IMR-90 (cell line): ENCODE data around the gene SNAPC4. TPM values are rescaled to one million over a fixed set of nuclear protein-coding genes. Genes with fewer than 3 reads are reported as not detected.

Source experiments
- ATAC-seq: fragments of 200-7000 bp; cut with Tn5 transposase; 2 replicates; pipeline ENCODE4 v1.9.1; 2020; ENCODE audit warnings: low read depth, mild to moderate bottlenecking, moderate library complexity
- BruUV-seq: library from RNA; stranded (reverse); fragments of 400-500 nt; replicated peaks from 2 replicates; lab custom pipeline; 2021; lab: Mats Ljungman, UMichigan
- CTCF ChIA-PET: fragments of 300-600 bp; formaldehyde crosslinking; extraction: SDS; loops from one replicate; lab custom pipeline; 2021; ENCODE audit warnings: antibody characterized with exemption; lab: Yijun Ruan, JAX
- POLR2A ChIA-PET: fragments of 300-600 bp; sonication (Branson Sonifier 250); formaldehyde crosslinking; loops from one replicate; lab custom pipeline; 2022; ENCODE audit warnings: antibody characterized with exemption; ENCODE audit not compliant: unreplicated experiment; lab: Charles Lee
- DNase-seq: peaks from one replicate; pipeline ENCODE4 v3.0.0; 2013
- H2AFZ ChIP-seq: replicated peaks from 2 replicates; pipeline ENCODE3; 2013; ENCODE audit warnings: low read length, mild to moderate bottlenecking; ENCODE audit not compliant: poor library complexity
- H2AK5ac ChIP-seq: 2 replicates; pipeline ENCODE4 v1.6.1; 2013; ENCODE audit warnings: low read depth, low read length, inconsistent platforms
- H2AK9ac ChIP-seq: replicated peaks from 2 replicates; pipeline ENCODE3; 2013; ENCODE audit warnings: mild to moderate bottlenecking, low read depth, low read length, moderate library complexity; ENCODE audit not compliant: poor library complexity
- H2BK120ac ChIP-seq: 2 replicates; pipeline ENCODE4 v1.6.1; 2013; ENCODE audit warnings: low read depth, low read length, inconsistent platforms
- H2BK15ac ChIP-seq: 3 replicates; pipeline ENCODE4 v1.6.1; 2013; ENCODE audit warnings: low read depth, low read length, inconsistent platforms
- H2BK20ac ChIP-seq: 2 replicates; pipeline ENCODE4 v1.6.1; 2013; ENCODE audit warnings: low read depth, mild to moderate bottlenecking, inconsistent platforms, low read length, moderate library complexity
- H2BK5ac ChIP-seq: 2 replicates; pipeline ENCODE4 v1.6.1; 2013; ENCODE audit warnings: mild to moderate bottlenecking, low read depth, low read length, inconsistent platforms; ENCODE audit not compliant: poor library complexity, severe bottlenecking
- H3K14ac ChIP-seq: replicated peaks from 2 replicates; pipeline ENCODE4 v1.6.1; 2013; ENCODE audit warnings: low read depth, low read length, inconsistent platforms
- H3K18ac ChIP-seq: 2 replicates; pipeline ENCODE4 v1.6.1; 2013; ENCODE audit warnings: low read depth, low read length, control low read depth
- H3K23ac ChIP-seq: 2 replicates; pipeline ENCODE4 v1.6.1; 2013; ENCODE audit warnings: low read depth, low read length, inconsistent platforms
- H3K27ac ChIP-seq: 2 replicates; pipeline ENCODE4 v1.5.1; 2013; ENCODE audit warnings: mild to moderate bottlenecking, control low read depth, low read length; ENCODE audit not compliant: insufficient read depth
- H3K27me3 ChIP-seq: 2 replicates; pipeline ENCODE4 v1.6.1; 2013; ENCODE audit warnings: low read length; ENCODE audit not compliant: control insufficient read depth, insufficient read depth
- H3K36me3 ChIP-seq: 2 replicates; pipeline ENCODE4 v1.6.1; 2013; ENCODE audit warnings: low read length, mixed read lengths; ENCODE audit not compliant: control insufficient read depth, insufficient read depth
- H3K4ac ChIP-seq: 2 replicates; pipeline ENCODE4 v1.6.1; 2013; ENCODE audit warnings: low read depth, low read length, inconsistent platforms
- H3K4me1 ChIP-seq: 2 replicates; pipeline ENCODE4 v1.6.1; 2013; ENCODE audit warnings: low read length, mixed read lengths; ENCODE audit not compliant: control insufficient read depth, insufficient read depth
- H3K4me2 ChIP-seq: 2 replicates; pipeline ENCODE4 v1.6.1; 2013; ENCODE audit warnings: low read depth, mild to moderate bottlenecking, control low read depth, low read length, moderate library complexity
- H3K4me3 ChIP-seq: 2 replicates; pipeline ENCODE4 v1.5.1; 2013; ENCODE audit warnings: low read depth, mild to moderate bottlenecking, control low read depth, low read length, moderate library complexity; ENCODE audit not compliant: insufficient read depth
- H3K56ac ChIP-seq: 2 replicates; pipeline ENCODE4 v1.6.1; 2013; ENCODE audit warnings: low read length, inconsistent platforms; ENCODE audit not compliant: insufficient read depth; ENCODE audit errors: extremely low read depth
- H3K79me1 ChIP-seq, 2 experiments: 2 replicates each; pipeline ENCODE4 v1.6.1; 2013; ENCODE audit warnings: low read length in 2 of 2, inconsistent platforms in 1 of 2, low read depth in 1 of 2
- H3K9ac ChIP-seq: 2 replicates; pipeline ENCODE4 v1.6.1; 2013; ENCODE audit warnings: low read depth, low read length, control low read depth
- H3K9me1 ChIP-seq: 2 replicates; pipeline ENCODE4 v1.6.1; 2013; ENCODE audit warnings: low read length, inconsistent platforms; ENCODE audit not compliant: insufficient read depth
- H3K9me3 ChIP-seq: 2 replicates; pipeline ENCODE4 v1.6.1; 2013; ENCODE audit warnings: low read length; ENCODE audit not compliant: control insufficient read depth, insufficient read depth
- H4K20me1 ChIP-seq: 2 replicates; pipeline ENCODE4 v1.6.1; 2013; ENCODE audit warnings: low read length, inconsistent platforms; ENCODE audit not compliant: insufficient read depth
- H4K5ac ChIP-seq: 2 replicates; pipeline ENCODE4 v1.6.1; 2013; ENCODE audit warnings: mild to moderate bottlenecking, low read depth, low read length, control low read depth
- H4K8ac ChIP-seq, 2 experiments: 2 replicates each; pipeline ENCODE4 v1.6.1; 2013; ENCODE audit warnings: low read depth in 2 of 2, low read length in 2 of 2, control low read depth in 1 of 2, inconsistent platforms in 1 of 2
- H4K91ac ChIP-seq: 2 replicates; pipeline ENCODE4 v1.6.1; 2013; ENCODE audit warnings: low read depth, low read length, inconsistent platforms; ENCODE audit not compliant: insufficient read depth
- BHLHE40 ChIP-seq: fragments of 150-350 bp; IDR thresholded peaks from 2 replicates; pipeline ENCODE4 v1.6.1; 2016; ENCODE audit warnings: mild to moderate bottlenecking, low read depth, low read length
- CEBPB ChIP-seq: IDR thresholded peaks from 2 replicates; pipeline ENCODE4 v1.6.1; 2012; ENCODE audit warnings: low read depth, low read length, improper control_type of control experiment
- ELK1 ChIP-seq: fragments of 150-350 bp; IDR thresholded peaks from 2 replicates; pipeline ENCODE4 v1.6.1; 2016; ENCODE audit warnings: low read depth, mild to moderate bottlenecking, low read length, moderate library complexity, borderline replicate concordance
- MAFK ChIP-seq: IDR thresholded peaks from 2 replicates; pipeline ENCODE4 v1.6.1; 2012; ENCODE audit warnings: low read depth, low read length, improper control_type of control experiment
- MAZ ChIP-seq: IDR thresholded peaks from 2 replicates; pipeline ENCODE4 v1.6.1; 2012; ENCODE audit warnings: low read depth, mild to moderate bottlenecking, low read length, improper control_type of control experiment, moderate library complexity, borderline replicate concordance
- MXI1 ChIP-seq: IDR thresholded peaks from 2 replicates; pipeline ENCODE4 v1.6.1; 2012; ENCODE audit warnings: low read depth, mild to moderate bottlenecking, low read length, moderate library complexity, borderline replicate concordance
- NFE2L2 ChIP-seq: fragments of 150-350 bp; IDR thresholded peaks from 2 replicates; pipeline ENCODE4 v1.6.1; 2016; ENCODE audit warnings: low read depth, mild to moderate bottlenecking, low read length
- POLR2A ChIP-seq: IDR thresholded peaks from 2 replicates; pipeline ENCODE4 v1.6.1; 2012; ENCODE audit warnings: mild to moderate bottlenecking, low read depth, low read length
- RAD21 ChIP-seq: IDR thresholded peaks from 2 replicates; pipeline ENCODE4 v1.6.1; 2012; ENCODE audit warnings: low read length, improper control_type of control experiment
- RCOR1 ChIP-seq: IDR thresholded peaks from 2 replicates; pipeline ENCODE4 v1.6.1; 2012; ENCODE audit warnings: mild to moderate bottlenecking, low read length, improper control_type of control experiment; ENCODE audit not compliant: insufficient replicate concordance
- RFX5 ChIP-seq: IDR thresholded peaks from 2 replicates; pipeline ENCODE4 v1.8.0; 2012; ENCODE audit warnings: low read depth, mild to moderate bottlenecking, low read length, moderate library complexity
- SMC3 ChIP-seq: fragments of 150-350 bp; IDR thresholded peaks from 2 replicates; pipeline ENCODE4 v1.6.1; 2016; ENCODE audit warnings: low read depth, mild to moderate bottlenecking, antibody characterized with exemption, low read length, moderate library complexity
- USF2 ChIP-seq: fragments of 150-350 bp; IDR thresholded peaks from 2 replicates; pipeline ENCODE4 v1.6.1; 2017; ENCODE audit warnings: mild to moderate bottlenecking, antibody characterized with exemption, low read length, low read depth
- WGBS, 2 experiments: methylation state at CpG; one replicate each; pipeline versions ENCODE4 v1.1.5 to v1.1.7; 2013; ENCODE audit warnings: missing lambda C conversion rate in 2 of 2; ENCODE audit not compliant: insufficient read length in 1 of 2; ENCODE audit errors: extremely low coverage in 2 of 2; 5-methylcytosine and 5-hydroxymethylcytosine counted together
- dilution Hi-C: fragments of 300-500 bp; cut with HindIII; formaldehyde crosslinking; loops from one replicate; pipeline ENCODE4 v1.14.3; 2018; ENCODE audit warnings: low sequenced_read_pairs; ENCODE audit not compliant: unreplicated experiment
- in situ Hi-C: fragments of 300-500 bp; cut with MboI; formaldehyde crosslinking; loops from 3 replicates; pipeline ENCODE4 v1.14.3; 2019; ENCODE audit warnings: low sequenced_read_pairs, inconsistent platforms, mixed read lengths
- intact Hi-C: fragments of 100-400 bp; cut with micrococcal nuclease; formaldehyde crosslinking; loops from 2 replicates; pipeline ENCODE4 v1.10.0; 2022
- polyA plus RNA-seq, 3 experiments: library from polyadenylated mRNA; depleted of rRNA; stranded (reverse); fragments of >200 nt; gene quantifications; 2 replicates each; pipeline ENCODE4 v1.2.3, GENCODE V29; 2012; ENCODE audit warnings: low replicate concordance in 1 of 3
- total RNA-seq: library from RNA; depleted of rRNA; stranded (reverse); fragments of >200 nt; gene quantifications from 2 replicates; pipeline ENCODE4 v1.2.3, GENCODE V29; 2012
- TF ChIP-seq, protein P1 (sequence below): conservative IDR thresholded peaks from 2 replicates; pipeline ENCODE4 v1.5.1; 2012; ENCODE audit warnings: mild to moderate bottlenecking, low read depth, low read length, improper control_type of control experiment

Gene SNAPC4
- total and polyA plus RNA-seq, 2 of the 4 experiments (the other 2 are of a cell fraction): 2.5 to 6.5 TPM

DNA sequence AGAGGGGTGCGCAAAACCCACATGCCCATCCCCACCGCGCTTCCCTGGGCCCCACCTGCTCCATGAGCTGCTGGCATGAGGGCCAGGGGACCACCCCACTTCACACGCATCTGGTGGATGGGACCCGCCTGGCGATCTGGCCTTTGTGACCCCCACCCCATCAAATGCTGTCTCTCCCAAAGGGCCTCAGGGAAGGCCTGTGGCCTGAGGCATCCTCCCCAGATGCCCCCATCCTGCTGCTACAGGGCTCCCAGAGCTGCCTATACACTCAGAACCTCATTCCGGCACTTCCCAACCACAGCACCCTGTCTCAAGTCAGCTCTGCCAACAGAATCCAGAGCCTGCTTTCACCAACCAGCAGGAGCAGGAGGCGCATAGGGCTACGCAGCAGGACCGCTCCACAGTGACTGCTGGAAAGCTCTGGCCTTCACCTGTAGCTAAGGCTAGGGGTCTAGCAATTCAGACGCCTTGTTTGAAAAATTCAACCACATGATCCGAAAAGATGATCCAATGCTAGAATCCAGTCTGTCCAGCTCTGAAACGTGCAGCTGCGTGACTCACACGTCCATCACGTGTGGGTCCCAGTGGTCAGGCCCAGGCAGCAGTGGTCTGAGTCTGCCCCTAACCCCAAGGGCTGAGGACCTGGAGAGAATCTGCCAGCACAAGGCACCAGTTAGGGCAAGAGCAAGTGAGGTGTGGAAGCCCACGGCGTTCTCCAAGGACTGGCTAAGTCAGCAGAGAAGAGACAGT is 1.4 kb upstream of the SNAPC4 start:
- Histone ChIP-seq H2AFZ (peak overlapping the region; percentile 43), H4K8ac (no peak overlapping the region; a peak in 1 of 4 replicates), H4K20me1 (peaks cover 16% of the 10 kb centered on the region; the same call in 1 of the 2 replicates), H2AK9ac (peak overlapping the region; percentile 78), H2AK5ac (no peak overlapping the region), H3K9me3 (no peaks in the 10 kb centered on the region), H3K36me3 (peaks cover 44% of the 10 kb centered on the region), H3K14ac (no peak overlapping the region), H3K23ac (no peak overlapping the region), H3K4me1 (peaks cover 9% of the 10 kb centered on the region), H4K5ac (no peak overlapping the region), H3K79me1 (peaks cover 15 to 30% of the 10 kb centered on the region in 2 experiments), H3K4ac (no peak overlapping the region), H3K27me3 (no peaks in the 10 kb centered on the region), H2BK15ac (no peak overlapping the region), H3K56ac (no peak overlapping the region), H3K18ac (no peak overlapping the region), H3K9ac (no peak overlapping the region), H3K4me2 (no peak overlapping the region), H3K27ac (no peak overlapping the region), H2BK120ac (no peak overlapping the region), H3K9me1 (no peaks in the 10 kb centered on the region), H3K4me3 (no peak overlapping the region), H2BK20ac (no peak overlapping the region), H2BK5ac (no peak overlapping the region), H4K91ac (no peak overlapping the region)
- ChIA-PET CTCF (interaction anchor here (0.7 to 0.9 kb wide), 2 partner anchors 37 to 88 kb away, joined by 3 read pairs; no protein-coding TSS in a partner anchor), POLR2A (no interaction called here)
- intact Hi-C loops (loop anchor here (5.0 kb wide), 1 partner anchor 74 kb away; the partner anchor contains the start of gene GPSM1), dilution Hi-C loops (no loop called here), in situ Hi-C loops (loop anchor here (5.0 kb wide), 1 partner anchor 79 kb away; no protein-coding TSS in a partner anchor)
- BruUV-seq: no TSS peak
- WGBS, 2 experiments: 86% methylated on average over 8 of the region's 18 CpGs; no CpG with 5 or more reads in 1 of the 2 experiments
- peak; percentile 25 for DNase-seq
- no peak for ATAC-seq
- TF ChIP-seq NFE2L2 (no peak), MAZ (no peak), SMC3 (no peak), RAD21 (no peak), MXI1 (no peak), POLR2A (peak; percentile 27; the same call in 1 of the 2 replicates), MAFK (no peak), RCOR1 (no peak), CEBPB (no peak), USF2 (peak; percentile 64), RFX5 (no peak), ELK1 (no peak), BHLHE40 (peak; percentile 78)
- TF ChIP-seq, protein P1, sequence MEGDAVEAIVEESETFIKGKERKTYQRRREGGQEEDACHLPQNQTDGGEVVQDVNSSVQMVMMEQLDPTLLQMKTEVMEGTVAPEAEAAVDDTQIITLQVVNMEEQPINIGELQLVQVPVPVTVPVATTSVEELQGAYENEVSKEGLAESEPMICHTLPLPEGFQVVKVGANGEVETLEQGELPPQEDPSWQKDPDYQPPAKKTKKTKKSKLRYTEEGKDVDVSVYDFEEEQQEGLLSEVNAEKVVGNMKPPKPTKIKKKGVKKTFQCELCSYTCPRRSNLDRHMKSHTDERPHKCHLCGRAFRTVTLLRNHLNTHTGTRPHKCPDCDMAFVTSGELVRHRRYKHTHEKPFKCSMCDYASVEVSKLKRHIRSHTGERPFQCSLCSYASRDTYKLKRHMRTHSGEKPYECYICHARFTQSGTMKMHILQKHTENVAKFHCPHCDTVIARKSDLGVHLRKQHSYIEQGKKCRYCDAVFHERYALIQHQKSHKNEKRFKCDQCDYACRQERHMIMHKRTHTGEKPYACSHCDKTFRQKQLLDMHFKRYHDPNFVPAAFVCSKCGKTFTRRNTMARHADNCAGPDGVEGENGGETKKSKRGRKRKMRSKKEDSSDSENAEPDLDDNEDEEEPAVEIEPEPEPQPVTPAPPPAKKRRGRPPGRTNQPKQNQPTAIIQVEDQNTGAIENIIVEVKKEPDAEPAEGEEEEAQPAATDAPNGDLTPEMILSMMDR: no peak
